Measurements from ENCODE around the gene SLC45A3.

DNA sequence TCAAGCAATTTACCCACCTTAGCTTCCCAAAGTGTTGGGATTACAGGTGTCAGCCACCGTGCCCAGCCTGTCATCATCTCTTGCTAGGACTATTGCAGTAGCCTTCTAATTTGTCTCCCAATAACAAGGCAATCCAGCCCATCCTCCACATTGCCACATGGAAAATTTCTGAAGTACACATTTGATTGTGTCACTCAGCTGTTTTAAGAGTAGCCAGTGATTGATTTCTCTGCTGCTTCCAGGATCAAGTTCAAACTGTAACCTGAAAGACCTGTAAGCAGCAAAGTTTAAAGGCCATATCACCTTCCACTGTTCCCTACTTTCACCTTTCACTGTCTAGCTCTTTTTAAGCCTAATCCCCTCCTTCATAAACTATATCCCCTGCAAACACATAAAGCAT lies 40.7 kb downstream of the SLC45A3 start:
- TF ChIP-seq, protein P1, sequence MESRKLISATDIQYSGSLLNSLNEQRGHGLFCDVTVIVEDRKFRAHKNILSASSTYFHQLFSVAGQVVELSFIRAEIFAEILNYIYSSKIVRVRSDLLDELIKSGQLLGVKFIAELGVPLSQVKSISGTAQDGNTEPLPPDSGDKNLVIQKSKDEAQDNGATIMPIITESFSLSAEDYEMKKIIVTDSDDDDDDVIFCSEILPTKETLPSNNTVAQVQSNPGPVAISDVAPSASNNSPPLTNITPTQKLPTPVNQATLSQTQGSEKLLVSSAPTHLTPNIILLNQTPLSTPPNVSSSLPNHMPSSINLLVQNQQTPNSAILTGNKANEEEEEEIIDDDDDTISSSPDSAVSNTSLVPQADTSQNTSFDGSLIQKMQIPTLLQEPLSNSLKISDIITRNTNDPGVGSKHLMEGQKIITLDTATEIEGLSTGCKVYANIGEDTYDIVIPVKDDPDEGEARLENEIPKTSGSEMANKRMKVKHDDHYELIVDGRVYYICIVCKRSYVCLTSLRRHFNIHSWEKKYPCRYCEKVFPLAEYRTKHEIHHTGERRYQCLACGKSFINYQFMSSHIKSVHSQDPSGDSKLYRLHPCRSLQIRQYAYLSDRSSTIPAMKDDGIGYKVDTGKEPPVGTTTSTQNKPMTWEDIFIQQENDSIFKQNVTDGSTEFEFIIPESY (IDR thresholded peaks at IDR 0.05; ENCODE audit: extremely low read depth, insufficient replicate concordance, low read length): no peak
- TF ChIP-seq TCF7L2 (IDR thresholded peaks at IDR 0.05; ENCODE audit: borderline replicate concordance, extremely low read depth, insufficient read depth, insufficient read length) (no peak), EZH2 (IDR thresholded peaks at IDR 0.05) (no peak), SIN3A (IDR thresholded peaks at IDR 0.05; ENCODE audit: low read depth) (no peak), POLR2AphosphoS5 (IDR thresholded peaks at IDR 0.05; ENCODE audit: low read depth, low read length) (no peak), FOSL1 (IDR thresholded peaks at IDR 0.05; ENCODE audit: low read depth) (no peak)
- TF ChIP-seq, protein P2, sequence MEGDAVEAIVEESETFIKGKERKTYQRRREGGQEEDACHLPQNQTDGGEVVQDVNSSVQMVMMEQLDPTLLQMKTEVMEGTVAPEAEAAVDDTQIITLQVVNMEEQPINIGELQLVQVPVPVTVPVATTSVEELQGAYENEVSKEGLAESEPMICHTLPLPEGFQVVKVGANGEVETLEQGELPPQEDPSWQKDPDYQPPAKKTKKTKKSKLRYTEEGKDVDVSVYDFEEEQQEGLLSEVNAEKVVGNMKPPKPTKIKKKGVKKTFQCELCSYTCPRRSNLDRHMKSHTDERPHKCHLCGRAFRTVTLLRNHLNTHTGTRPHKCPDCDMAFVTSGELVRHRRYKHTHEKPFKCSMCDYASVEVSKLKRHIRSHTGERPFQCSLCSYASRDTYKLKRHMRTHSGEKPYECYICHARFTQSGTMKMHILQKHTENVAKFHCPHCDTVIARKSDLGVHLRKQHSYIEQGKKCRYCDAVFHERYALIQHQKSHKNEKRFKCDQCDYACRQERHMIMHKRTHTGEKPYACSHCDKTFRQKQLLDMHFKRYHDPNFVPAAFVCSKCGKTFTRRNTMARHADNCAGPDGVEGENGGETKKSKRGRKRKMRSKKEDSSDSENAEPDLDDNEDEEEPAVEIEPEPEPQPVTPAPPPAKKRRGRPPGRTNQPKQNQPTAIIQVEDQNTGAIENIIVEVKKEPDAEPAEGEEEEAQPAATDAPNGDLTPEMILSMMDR (IDR thresholded peaks at IDR 0.05 in 2 of 3, conservative IDR thresholded peaks at IDR 0.05 in 1 of 3; ENCODE audit: borderline replicate concordance in 1 of 3, insufficient read depth in 1 of 3, low read depth in 2 of 3, low read length in 2 of 3): no peak
